Mesenchymal stem cell (in vitro differentiated cells and primary cell): ENCODE data around the gene RHOC.

Experiments used
- DNase-seq: peaks from one replicate; pipeline ENCODE4 v3.0.0-alpha.2; 2013
- H2AFZ ChIP-seq: one replicate; pipeline ENCODE4 v1.6.1; 2013; ENCODE audit warnings: low read depth, mild to moderate bottlenecking, control low read depth, inconsistent platforms, low read length, moderate library complexity
- H2AK5ac ChIP-seq: 2 replicates; pipeline ENCODE4 v1.6.1; 2013; ENCODE audit warnings: low read length, moderate library complexity, mild to moderate bottlenecking, inconsistent platforms; ENCODE audit not compliant: severe bottlenecking
- H2BK120ac ChIP-seq: one replicate; pipeline ENCODE4 v1.6.1; 2013; ENCODE audit warnings: low read depth, mild to moderate bottlenecking, inconsistent platforms, low read length, moderate library complexity
- H2BK12ac ChIP-seq, 2 experiments: one replicate each; pipeline ENCODE4 v1.6.1; 2013; ENCODE audit warnings: inconsistent platforms in 2 of 2, low read length in 2 of 2, mild to moderate bottlenecking in 2 of 2, moderate library complexity in 2 of 2, control low read depth in 1 of 2
- H2BK15ac ChIP-seq: one replicate; pipeline ENCODE4 v1.6.1; 2013; ENCODE audit warnings: mild to moderate bottlenecking, low read depth, inconsistent platforms; ENCODE audit not compliant: poor library complexity, severe bottlenecking
- H2BK5ac ChIP-seq: 2 replicates; pipeline ENCODE4 v1.6.1; 2013; ENCODE audit warnings: low read depth, mild to moderate bottlenecking, low read length, control low read depth, inconsistent platforms; ENCODE audit not compliant: poor library complexity, severe bottlenecking
- H3K14ac ChIP-seq, 2 experiments: one replicate each; pipeline ENCODE4 v1.6.1; 2013; ENCODE audit warnings: inconsistent platforms in 2 of 2, low read length in 2 of 2, control low read depth in 1 of 2, mild to moderate bottlenecking in 1 of 2, moderate library complexity in 1 of 2
- H3K18ac ChIP-seq, 2 experiments: one replicate each; pipeline ENCODE4 v1.6.1; 2013; ENCODE audit warnings: inconsistent platforms in 2 of 2, low read length in 2 of 2, control low read depth in 1 of 2, low read depth in 1 of 2, mild to moderate bottlenecking in 1 of 2
- H3K23ac ChIP-seq, 2 experiments: one replicate each; pipeline ENCODE4 v1.6.1; 2013; ENCODE audit warnings: inconsistent platforms in 2 of 2, low read length in 2 of 2, mild to moderate bottlenecking in 2 of 2, moderate library complexity in 2 of 2, control low read depth in 1 of 2
- H3K27ac ChIP-seq: 2 replicates; pipeline ENCODE4 v1.5.1; 2013; ENCODE audit warnings: mild to moderate bottlenecking, moderate library complexity, low read length, control low read depth, inconsistent platforms; ENCODE audit not compliant: poor library complexity, severe bottlenecking
- H3K27me3 ChIP-seq, 2 experiments: 2 replicates each; pipeline versions ENCODE4 v1.6.1 to v1.7.0; 2013; ENCODE audit warnings: low read length in 2 of 2, mild to moderate bottlenecking in 2 of 2, moderate library complexity in 2 of 2, control low read depth in 1 of 2, inconsistent platforms in 1 of 2; ENCODE audit not compliant: control insufficient read depth in 1 of 2, insufficient read depth in 1 of 2
- H3K36me3 ChIP-seq, 2 experiments: 2 replicates each; pipeline versions ENCODE4 v1.6.1 to v1.7.0; 2013; ENCODE audit warnings: low read length in 2 of 2, control low read depth in 1 of 2, inconsistent platforms in 1 of 2, low read depth in 1 of 2, mild to moderate bottlenecking in 1 of 2; ENCODE audit not compliant: insufficient read depth in 2 of 2, control insufficient read depth in 1 of 2
- H3K4ac ChIP-seq, 2 experiments: one replicate each; pipeline ENCODE4 v1.6.1; 2013; ENCODE audit warnings: inconsistent platforms in 2 of 2, low read length in 2 of 2, mild to moderate bottlenecking in 2 of 2, moderate library complexity in 2 of 2, control low read depth in 1 of 2, low read depth in 1 of 2
- H3K4me1 ChIP-seq: 2 replicates; pipeline ENCODE4 v1.6.1; 2013; ENCODE audit warnings: low read depth, low read length, control low read depth; ENCODE audit not compliant: control insufficient read depth, insufficient read depth
- H3K4me2 ChIP-seq: 2 replicates; pipeline ENCODE4 v1.6.1; 2013; ENCODE audit warnings: low read length, mild to moderate bottlenecking, inconsistent platforms; ENCODE audit not compliant: poor library complexity, severe bottlenecking
- H3K4me3 ChIP-seq, 2 experiments: 2 replicates each; pipeline versions ENCODE4 v1.5.1 to v1.7.0; 2013; ENCODE audit warnings: low read length in 2 of 2, mild to moderate bottlenecking in 2 of 2, control low read depth in 1 of 2, low read depth in 1 of 2; ENCODE audit not compliant: insufficient read depth in 1 of 2
- H3K79me1 ChIP-seq: replicated peaks from 2 replicates; pipeline ENCODE4 v1.6.1; 2013; ENCODE audit warnings: mild to moderate bottlenecking, control low read depth, low read length, inconsistent platforms; ENCODE audit not compliant: poor library complexity, severe bottlenecking
- H3K9ac ChIP-seq: 2 replicates; pipeline ENCODE4 v1.7.0; 2013; ENCODE audit warnings: mild to moderate bottlenecking, low read length, moderate library complexity
- H3K9me3 ChIP-seq: 2 replicates; pipeline ENCODE4 v1.7.0; 2013; ENCODE audit warnings: mild to moderate bottlenecking, low read length; ENCODE audit not compliant: control insufficient read depth
- H4K8ac ChIP-seq: one replicate; pipeline ENCODE4 v1.6.1; 2013; ENCODE audit warnings: inconsistent platforms, mild to moderate bottlenecking, low read length, moderate library complexity
- H4K91ac ChIP-seq: one replicate; pipeline ENCODE4 v1.6.1; 2013; ENCODE audit warnings: mild to moderate bottlenecking, low read length, inconsistent platforms
- WGBS: methylation state at CpG from one replicate; pipeline ENCODE4 v1.1.7; 2013; ENCODE audit warnings: mixed read lengths; 5-methylcytosine and 5-hydroxymethylcytosine counted together

Gene RHOC

GRCh38 chr1:112665857-112666256 lies 41.1 kb downstream of the RHOC start:
- Histone ChIP-seq H3K4me1 (no peaks in the 10 kb centered on the region), H2BK15ac (no peak overlapping the region), H4K91ac (no peak overlapping the region), H3K18ac (no peak overlapping the region), H3K27me3 (no peaks in the 10 kb centered on the region), H3K4me2 (no peak overlapping the region), H2AK5ac (no peak overlapping the region), H3K9ac (no peak overlapping the region), H3K27ac (no peak overlapping the region), H4K8ac (no peak overlapping the region), H3K79me1 (peaks cover 7% of the 10 kb centered on the region), H2BK12ac (no peak overlapping the region), H3K9me3 (no peaks in the 10 kb centered on the region), H3K23ac (no peak overlapping the region), H3K36me3 (peaks cover 29 to 94% of the 10 kb centered on the region in 2 experiments), H3K14ac (no peak overlapping the region), H3K4ac (no peak overlapping the region), H2BK5ac (no peak overlapping the region), H2AFZ (no peak overlapping the region), H3K4me3 (no peak overlapping the region), H2BK120ac (no peak overlapping the region)
- 88% methylated on average over 3 of the region's 3 CpGs for WGBS
- DNase-seq, result no peak

- peak overlapping the region; percentile 20 for H3K27ac ChIP-seq
- H3K4me3 ChIP-seq, result no peak overlapping the region
- H3K4me1 ChIP-seq, result peaks cover 2% of the 10 kb centered on the region
- no peaks in the 10 kb centered on the region for H3K27me3 ChIP-seq
- H3K23ac ChIP-seq, result no peak overlapping the region
- H2BK120ac ChIP-seq, result no peak overlapping the region
- no peak overlapping the region for H3K9ac ChIP-seq
- peaks cover 16 to 95% of the 10 kb centered on the region in 2 experiments for H3K36me3 ChIP-seq
- no peak overlapping the region for H3K18ac ChIP-seq
- peaks cover 4% of the 10 kb centered on the region for H3K79me1 ChIP-seq
- no peak overlapping the region for H2BK12ac ChIP-seq
- H2AK5ac ChIP-seq, result no peak overlapping the region
- WGBS, result no CpG with 5 or more reads among the region's 1 CpG
- H3K4me2 ChIP-seq, result no peak overlapping the region
- H3K4ac ChIP-seq, result no peak overlapping the region
- H4K8ac ChIP-seq, result no peak overlapping the region
- H2AFZ ChIP-seq, result no peak overlapping the region
- no peak overlapping the region for H4K91ac ChIP-seq
- no peak for DNase-seq
- no peaks in the 10 kb centered on the region for H3K9me3 ChIP-seq
- H3K14ac ChIP-seq, result no peak overlapping the region
- H2BK15ac ChIP-seq, result no peak overlapping the region
- no peak overlapping the region for H2BK5ac ChIP-seq
Measured at GRCh38 chr1:112651205-112651604, 55.7 kb downstream of the RHOC start.
